Measurements from ENCODE around the gene KDF1. TPM values are rescaled to one million over a fixed set of nuclear protein-coding genes. Genes with fewer than 3 reads are reported as not detected.

Gene KDF1
- polyA plus RNA-seq, 1 of the 3 experiments (the other 2 are of a cell fraction), result not detected

DNA sequence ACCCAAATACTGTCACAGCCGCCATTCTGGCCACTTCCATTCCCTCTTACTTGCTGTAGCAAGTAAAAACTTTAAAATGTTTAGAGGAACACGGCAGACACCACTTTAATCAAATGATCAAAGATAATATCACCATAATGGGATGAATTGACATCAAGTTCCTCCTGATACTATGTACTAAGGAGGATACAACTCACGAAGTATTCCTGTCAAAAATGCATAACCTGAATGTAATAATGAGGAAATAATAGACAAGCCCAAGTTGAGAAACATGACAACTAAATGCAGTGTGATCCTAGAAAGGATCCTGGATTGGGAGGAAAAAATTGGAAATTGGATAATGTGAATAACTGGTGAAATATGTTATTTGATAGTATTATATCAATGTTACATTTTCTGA, 3.9 kb downstream of the KDF1 start:
- H3F3A ChIP-seq (replicated peaks; ENCODE audit: insufficient read depth), result peaks cover 3% of the 10 kb centered on the region
- no peaks in the 10 kb centered on the region for H4K20me1 ChIP-seq (ENCODE audit: insufficient read depth)
- H3K9me3 ChIP-seq, result no peaks in the 10 kb centered on the region
- H3K4me1 ChIP-seq (ENCODE audit: control insufficient read depth in 1 of 2, insufficient read depth in 2 of 2, low read depth in 1 of 2, low read length in 1 of 2), result peaks cover 0 to 3% of the 10 kb centered on the region in 2 experiments; a peak in 1 of 4 replicates
- no peak overlapping the region for H3K27ac ChIP-seq (ENCODE audit: low read depth in 2 of 2, low read length in 1 of 2)
- H3K4me2 ChIP-seq, result no peak overlapping the region
- H3K27me3 ChIP-seq (ENCODE audit: insufficient read depth), result peaks cover 34% of the 10 kb centered on the region
- no peak for DNase-seq
- 4% methylated on average over 3 of the region's 3 CpGs for WGBS (ENCODE audit: low lambda C conversion rate)
- H3K9ac ChIP-seq, result no peak overlapping the region
- no peak overlapping the region for H2AFZ ChIP-seq (ENCODE audit: low read depth)
- no peaks in the 10 kb centered on the region for H3K9me2 ChIP-seq
- no peaks in the 10 kb centered on the region for H3K79me2 ChIP-seq (ENCODE audit: insufficient read depth)
- TF ChIP-seq, protein P1, sequence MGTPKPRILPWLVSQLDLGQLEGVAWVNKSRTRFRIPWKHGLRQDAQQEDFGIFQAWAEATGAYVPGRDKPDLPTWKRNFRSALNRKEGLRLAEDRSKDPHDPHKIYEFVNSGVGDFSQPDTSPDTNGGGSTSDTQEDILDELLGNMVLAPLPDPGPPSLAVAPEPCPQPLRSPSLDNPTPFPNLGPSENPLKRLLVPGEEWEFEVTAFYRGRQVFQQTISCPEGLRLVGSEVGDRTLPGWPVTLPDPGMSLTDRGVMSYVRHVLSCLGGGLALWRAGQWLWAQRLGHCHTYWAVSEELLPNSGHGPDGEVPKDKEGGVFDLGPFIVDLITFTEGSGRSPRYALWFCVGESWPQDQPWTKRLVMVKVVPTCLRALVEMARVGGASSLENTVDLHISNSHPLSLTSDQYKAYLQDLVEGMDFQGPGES (IDR thresholded peaks at IDR 0.05; ENCODE audit: low read depth, low read length), result no peak
- no peak overlapping the region for H3K4me3 ChIP-seq (ENCODE audit: low read depth in 2 of 2, low read length in 1 of 2)
- no peaks in the 10 kb centered on the region for H3K36me3 ChIP-seq (replicated peaks in 1 of 2; ENCODE audit: control insufficient read depth in 1 of 2, insufficient read depth in 2 of 2, low read length in 1 of 2)
- ChIA-PET CTCF (no interaction called here), POLR2A (no interaction called here)

DNA sequence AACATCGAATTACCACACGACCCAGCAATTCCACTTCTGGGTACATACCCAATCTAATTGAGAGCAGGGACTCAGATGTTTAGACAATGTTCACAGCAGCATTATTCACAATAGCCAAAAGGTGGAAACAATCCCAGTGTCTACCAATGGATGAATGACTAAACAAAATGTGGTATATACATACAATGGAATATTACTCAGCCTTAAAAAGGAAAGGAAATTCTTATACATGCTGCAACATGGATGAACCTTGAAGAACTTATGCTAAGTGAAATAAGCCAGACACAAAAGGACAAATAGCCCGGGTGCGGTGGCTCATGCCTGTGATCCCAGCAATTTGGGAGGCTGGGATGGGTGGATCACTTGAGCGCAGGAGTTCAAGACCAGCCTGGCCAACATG, 6.9 kb downstream of the KDF1 start:
- ChIA-PET CTCF (interaction anchor here (0.7 kb wide), 1 partner anchor 331 kb away, joined by 3 read pairs; no protein-coding TSS in a partner anchor), POLR2A (no interaction called here)
- H3K36me3 ChIP-seq (replicated peaks in 1 of 2; ENCODE audit: control insufficient read depth in 1 of 2, insufficient read depth in 2 of 2, low read length in 1 of 2), result no peaks in the 10 kb centered on the region
- no peak overlapping the region for H3K4me2 ChIP-seq
- H3F3A ChIP-seq (replicated peaks; ENCODE audit: insufficient read depth), result peaks cover 3% of the 10 kb centered on the region
- no peak overlapping the region for H3K9ac ChIP-seq
- H4K20me1 ChIP-seq (ENCODE audit: insufficient read depth), result no peaks in the 10 kb centered on the region
- no peak for DNase-seq
- no peak overlapping the region for H2AFZ ChIP-seq (ENCODE audit: low read depth)
- peaks cover 8% of the 10 kb centered on the region; the same call in 1 of the 2 replicates for H3K27me3 ChIP-seq (ENCODE audit: insufficient read depth)
- peaks cover 0 to 3% of the 10 kb centered on the region in 2 experiments; a peak in 1 of 4 replicates for H3K4me1 ChIP-seq (ENCODE audit: control insufficient read depth in 1 of 2, insufficient read depth in 2 of 2, low read depth in 1 of 2, low read length in 1 of 2)
- no peaks in the 10 kb centered on the region for H3K9me2 ChIP-seq
- no peaks in the 10 kb centered on the region for H3K9me3 ChIP-seq
- no peak overlapping the region for H3K4me3 ChIP-seq (ENCODE audit: low read depth in 2 of 2, low read length in 1 of 2)
- 87% methylated on average over 5 of the region's 5 CpGs for WGBS (ENCODE audit: low lambda C conversion rate)
- TF ChIP-seq MEF2A (IDR thresholded peaks at IDR 0.05; ENCODE audit: borderline replicate concordance, low read depth) (no peak), TAF1 (IDR thresholded peaks at IDR 0.05; ENCODE audit: borderline replicate concordance, low read depth, low read length) (no peak), FOSL2 (IDR thresholded peaks at IDR 0.05; ENCODE audit: borderline replicate concordance, low read depth) (no peak), YY1 (IDR thresholded peaks at IDR 0.05; ENCODE audit: low read depth) (no peak), RCOR1 (IDR thresholded peaks at IDR 0.05; ENCODE audit: low read length) (no peak), CHD2 (IDR thresholded peaks at IDR 0.05; ENCODE audit: low read length, partially characterized antibody) (no peak), GABPA (IDR thresholded peaks at IDR 0.05; ENCODE audit: low read depth) (no peak), FOXM1 (IDR thresholded peaks at IDR 0.05; ENCODE audit: low read depth) (no peak), FOXJ3 (CRISPR knock-in tag; IDR thresholded peaks at IDR 0.05) (no peak), GATA2 (CRISPR knock-in tag; IDR thresholded peaks at IDR 0.05) (no peak)
- TF ChIP-seq, protein P2, sequence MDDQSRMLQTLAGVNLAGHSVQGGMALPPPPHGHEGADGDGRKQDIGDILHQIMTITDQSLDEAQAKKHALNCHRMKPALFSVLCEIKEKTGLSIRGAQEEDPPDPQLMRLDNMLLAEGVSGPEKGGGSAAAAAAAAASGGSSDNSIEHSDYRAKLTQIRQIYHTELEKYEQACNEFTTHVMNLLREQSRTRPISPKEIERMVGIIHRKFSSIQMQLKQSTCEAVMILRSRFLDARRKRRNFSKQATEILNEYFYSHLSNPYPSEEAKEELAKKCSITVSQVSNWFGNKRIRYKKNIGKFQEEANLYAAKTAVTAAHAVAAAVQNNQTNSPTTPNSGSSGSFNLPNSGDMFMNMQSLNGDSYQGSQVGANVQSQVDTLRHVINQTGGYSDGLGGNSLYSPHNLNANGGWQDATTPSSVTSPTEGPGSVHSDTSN (IDR thresholded peaks at IDR 0.05), result no peak
- TF ChIP-seq, protein P3, sequence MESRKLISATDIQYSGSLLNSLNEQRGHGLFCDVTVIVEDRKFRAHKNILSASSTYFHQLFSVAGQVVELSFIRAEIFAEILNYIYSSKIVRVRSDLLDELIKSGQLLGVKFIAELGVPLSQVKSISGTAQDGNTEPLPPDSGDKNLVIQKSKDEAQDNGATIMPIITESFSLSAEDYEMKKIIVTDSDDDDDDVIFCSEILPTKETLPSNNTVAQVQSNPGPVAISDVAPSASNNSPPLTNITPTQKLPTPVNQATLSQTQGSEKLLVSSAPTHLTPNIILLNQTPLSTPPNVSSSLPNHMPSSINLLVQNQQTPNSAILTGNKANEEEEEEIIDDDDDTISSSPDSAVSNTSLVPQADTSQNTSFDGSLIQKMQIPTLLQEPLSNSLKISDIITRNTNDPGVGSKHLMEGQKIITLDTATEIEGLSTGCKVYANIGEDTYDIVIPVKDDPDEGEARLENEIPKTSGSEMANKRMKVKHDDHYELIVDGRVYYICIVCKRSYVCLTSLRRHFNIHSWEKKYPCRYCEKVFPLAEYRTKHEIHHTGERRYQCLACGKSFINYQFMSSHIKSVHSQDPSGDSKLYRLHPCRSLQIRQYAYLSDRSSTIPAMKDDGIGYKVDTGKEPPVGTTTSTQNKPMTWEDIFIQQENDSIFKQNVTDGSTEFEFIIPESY (IDR thresholded peaks at IDR 0.05; ENCODE audit: borderline replicate concordance, low read depth), result no peak
- H3K79me2 ChIP-seq (ENCODE audit: insufficient read depth), result no peaks in the 10 kb centered on the region
- H3K27ac ChIP-seq (ENCODE audit: low read depth in 2 of 2, low read length in 1 of 2), result no peak overlapping the region
